OCI-LY1 (cell line): ENCODE data around the gene TBC1D10A.

ENCODE experiments used
- H2AFZ ChIP-seq: fragments of 200-600 bp; sonication (generic), shearing (Covaris generic); 2 replicates; pipeline ENCODE4 v1.6.0; 2014; ENCODE audit warnings: antibody characterized with exemption, mild to moderate bottlenecking, low read length
- H3F3A ChIP-seq: fragments of 200-600 bp; sonication (generic), shearing (Covaris generic); 2 replicates; pipeline ENCODE4 v1.6.0; 2014; ENCODE audit warnings: mild to moderate bottlenecking, antibody characterized with exemption, low read length, moderate library complexity; ENCODE audit not compliant: insufficient read depth
- H3K27ac ChIP-seq: fragments of 200-600 bp; sonication (generic); 2 replicates; pipeline ENCODE4 v1.5.1; 2014; ENCODE audit warnings: low read length, mixed run types, mild to moderate bottlenecking, low read depth; ENCODE audit not compliant: poor library complexity, severe bottlenecking
- H3K27me3 ChIP-seq: fragments of 200-600 bp; sonication (generic); 2 replicates; pipeline ENCODE4 v1.6.0; 2014; ENCODE audit warnings: antibody characterized with exemption, mild to moderate bottlenecking, low read length, moderate library complexity; ENCODE audit not compliant: insufficient read depth
- H3K36me3 ChIP-seq: fragments of 200-600 bp; sonication (generic); 2 replicates; pipeline ENCODE4 v1.6.1; 2014; ENCODE audit warnings: mild to moderate bottlenecking, antibody characterized with exemption, low read length, moderate library complexity, mixed read lengths; ENCODE audit not compliant: insufficient read depth
- H3K4me1 ChIP-seq: fragments of 200-600 bp; sonication (generic); 2 replicates; pipeline ENCODE4 v1.5.1; 2014; ENCODE audit warnings: mild to moderate bottlenecking, low read length, moderate library complexity; ENCODE audit not compliant: insufficient read depth, severe bottlenecking
- H3K4me2 ChIP-seq: fragments of 200-600 bp; sonication (generic), shearing (Covaris generic); 2 replicates; pipeline ENCODE4 v1.6.1; 2014; ENCODE audit warnings: low read length
- H3K4me3 ChIP-seq: fragments of 200-600 bp; sonication (generic); 2 replicates; pipeline ENCODE4 v1.5.1; 2014; ENCODE audit warnings: low read length, low read depth, mild to moderate bottlenecking, mixed read lengths; ENCODE audit not compliant: poor library complexity, severe bottlenecking
- H3K79me2 ChIP-seq: fragments of 200-600 bp; shearing (Covaris generic); 2 replicates; pipeline ENCODE4 v1.6.1; 2016; ENCODE audit warnings: mixed run types, low read length, mixed read lengths; ENCODE audit not compliant: insufficient read depth
- H3K9ac ChIP-seq: fragments of 200-600 bp; sonication (generic), shearing (Covaris generic); 2 replicates; pipeline ENCODE4 v1.6.1; 2014; ENCODE audit warnings: mild to moderate bottlenecking, low read length, mixed read lengths
- H3K9me2 ChIP-seq: fragments of 200-600 bp; sonication (generic), shearing (Covaris generic); 2 replicates; pipeline ENCODE4 v1.6.1; 2014; ENCODE audit warnings: low read depth, mild to moderate bottlenecking, low read length, mixed read lengths
- H3K9me3 ChIP-seq: fragments of 200-600 bp; shearing (Covaris generic); 2 replicates; pipeline ENCODE4 v1.6.1; 2014; ENCODE audit warnings: low read length, mixed read lengths
- H4K20me1 ChIP-seq: fragments of 200-600 bp; sonication (generic), shearing (Covaris generic); 2 replicates; pipeline ENCODE4 v1.6.0; 2016; ENCODE audit warnings: mild to moderate bottlenecking, low read length; ENCODE audit not compliant: insufficient read depth
- CTCF ChIP-seq: fragments of 200-600 bp; sonication (generic), shearing (Covaris generic); IDR thresholded peaks from 2 replicates; pipeline ENCODE4 v1.5.1; 2017; ENCODE audit warnings: mild to moderate bottlenecking, antibody characterized with exemption, low read length, moderate library complexity, mixed read lengths
- EZH2 ChIP-seq: fragments of 200-600 bp; sonication (generic), shearing (Covaris generic); IDR thresholded peaks from 2 replicates; pipeline ENCODE4 v1.8.0; 2017; ENCODE audit warnings: borderline replicate concordance, mixed run types, mild to moderate bottlenecking, antibody characterized with exemption, low read length, moderate library complexity, mixed read lengths

The TBC1D10A gene

GRCh38 chr22:30334646-30335045 lies 7.9 kb upstream of the TBC1D10A start:
- Histone ChIP-seq H3K36me3 (peaks cover 88% of the 10 kb centered on the region), H3K4me3 (no peak overlapping the region), H4K20me1 (no peaks in the 10 kb centered on the region), H3F3A (no peaks in the 10 kb centered on the region), H3K9me3 (no peaks in the 10 kb centered on the region), H3K4me2 (no peak overlapping the region), H3K27me3 (no peaks in the 10 kb centered on the region), H2AFZ (no peak overlapping the region), H3K79me2 (no peaks in the 10 kb centered on the region), H3K9me2 (no peaks in the 10 kb centered on the region), H3K27ac (no peak overlapping the region), H3K9ac (no peak overlapping the region), H3K4me1 (no peaks in the 10 kb centered on the region)
- TF ChIP-seq EZH2 (no peak), CTCF (no peak)

- Histone ChIP-seq H4K20me1 (no peaks in the 10 kb centered on the region), H3K36me3 (peaks cover 82% of the 10 kb centered on the region)
Observed at GRCh38 chr22:30333707-30334087, 7.0 kb upstream of the TBC1D10A start.

GRCh38 chr22:30332994-30333706 lies 6.4 kb upstream of the TBC1D10A start:
- Histone ChIP-seq H3K79me2 (no peaks in the 10 kb centered on the region), H3K4me2 (no peak overlapping the region), H3F3A (no peaks in the 10 kb centered on the region), H3K9me3 (no peaks in the 10 kb centered on the region), H3K9me2 (no peaks in the 10 kb centered on the region), H2AFZ (no peak overlapping the region), H3K4me1 (peaks cover under 1% of the 10 kb centered on the region), H3K36me3 (peaks cover 82% of the 10 kb centered on the region), H3K4me3 (no peak overlapping the region), H3K9ac (no peak overlapping the region), H3K27me3 (no peaks in the 10 kb centered on the region), H3K27ac (no peak overlapping the region), H4K20me1 (no peaks in the 10 kb centered on the region)
- TF ChIP-seq CTCF, result no peak
- no peak for TF ChIP-seq EZH2

More at GRCh38 chr22:30333707-30334087, 7.0 kb upstream of the TBC1D10A start:
- Histone ChIP-seq H3K4me3 (no peak overlapping the region), H3K79me2 (no peaks in the 10 kb centered on the region), H3K27ac (no peak overlapping the region), H3F3A (no peaks in the 10 kb centered on the region), H3K27me3 (no peaks in the 10 kb centered on the region), H3K9ac (no peak overlapping the region), H3K9me2 (no peaks in the 10 kb centered on the region), H3K9me3 (no peaks in the 10 kb centered on the region), H3K4me1 (no peaks in the 10 kb centered on the region), H2AFZ (no peak overlapping the region), H3K4me2 (no peak overlapping the region)
- TF ChIP-seq CTCF (no peak), EZH2 (no peak)
